Measurements from ENCODE around the gene CEP192. TPM values are rescaled to one million over a fixed set of nuclear protein-coding genes. Genes with fewer than 3 reads are reported as not detected.

The CEP192 gene
- total and polyA plus RNA-seq, 2 donors (not counting 1 experiment from before 2014, with no cell fraction given): 39.3 to 47.3 TPM

- Mint-ChIP-seq H3K4me1 (peaks cover 11% of the 10 kb centered on the region), H3K27me3 (no peaks in the 10 kb centered on the region), H3K9me3 (ENCODE audit: insufficient read depth) (no peaks in the 10 kb centered on the region), H3K27ac (no peak overlapping the region), H3K4me3 (no peak overlapping the region)
- POLR2A ChIA-PET: no interaction called here
- Histone ChIP-seq H3K79me2 (ENCODE audit: control insufficient read depth, insufficient read depth, low read length) (peaks cover 24% of the 10 kb centered on the region), H3K27ac (ENCODE audit: low read length in 2 of 2) (no peak overlapping the region), H4K20me1 (ENCODE audit: control insufficient read depth, insufficient read depth, low read length, poor library complexity, severe bottlenecking) (no peaks in the 10 kb centered on the region), H3K4me3 (ENCODE audit: control extremely low read depth in 1 of 5, extremely low read depth in 1 of 5, insufficient read depth in 1 of 5, low read depth in 2 of 5, low read length in 4 of 5) (no peak overlapping the region), H2AFZ (ENCODE audit: insufficient read depth, low read depth, low read length, poor library complexity, severe bottlenecking) (no peak overlapping the region), H3K9ac (ENCODE audit: low read length) (no peak overlapping the region), H3K9me3 (ENCODE audit: control extremely low read depth in 1 of 3, control insufficient read depth in 2 of 3, insufficient read depth in 1 of 3, low read length in 2 of 3) (no peaks in the 10 kb centered on the region), H3K36me3 (replicated peaks in 1 of 2; ENCODE audit: control extremely low read depth in 1 of 2, control insufficient read depth in 1 of 2, extremely low read depth in 1 of 2, insufficient read depth in 2 of 2, low read length in 1 of 2) (peaks cover 7 to 36% of the 10 kb centered on the region in 2 experiments), H3K27me3 (replicated peaks in 1 of 4; ENCODE audit: control extremely low read depth in 1 of 4, control insufficient read depth in 3 of 4, insufficient read depth in 4 of 4, low read length in 3 of 4) (no peaks in the 10 kb centered on the region), H3K4me2 (replicated peaks; ENCODE audit: low read depth, low read length, poor library complexity, severe bottlenecking) (no peak overlapping the region), H3K4me1 (ENCODE audit: control insufficient read depth in 2 of 2, insufficient read depth in 2 of 2, low read length in 2 of 2) (no peaks in the 10 kb centered on the region)
- CTCF ChIA-PET: interaction anchor here (1.0 to 1.4 kb wide), 2 partner anchors 50 to 155 kb away, joined by 3 to 5 read pairs; no protein-coding TSS in a partner anchor
- 87% methylated on average over 8 of the region's 8 CpGs for WGBS (ENCODE audit: insufficient coverage)
- intact Hi-C loops (cut with micrococcal nuclease): no loop called here
- TF ChIP-seq CTCF (IDR thresholded peaks at IDR 0.05): no peak
- no peak for TF ChIP-seq EZH2 (IDR thresholded peaks at IDR 0.05; ENCODE audit: borderline replicate concordance, insufficient read depth, low read depth, low read length, poor library complexity, severe bottlenecking)
- DNase-seq: no peak
- ATAC-seq (ENCODE audit: low read depth): no peak
These were observed 13.2 kb downstream of the CEP192 start for GRCh38 chr18:13004396-13004795.

- no peak overlapping the region for H3K4me2 ChIP-seq (replicated peaks; ENCODE audit: low read depth, low read length, poor library complexity, severe bottlenecking)
- no peaks in the 10 kb centered on the region for H3K4me1 ChIP-seq (ENCODE audit: control insufficient read depth in 2 of 2, insufficient read depth in 2 of 2, low read length in 2 of 2)
- peaks cover 4 to 38% of the 10 kb centered on the region in 2 experiments for H3K36me3 ChIP-seq (replicated peaks in 1 of 2; ENCODE audit: control extremely low read depth in 1 of 2, control insufficient read depth in 1 of 2, extremely low read depth in 1 of 2, insufficient read depth in 2 of 2, low read length in 1 of 2)
- H4K20me1 ChIP-seq (ENCODE audit: control insufficient read depth, insufficient read depth, low read length, poor library complexity, severe bottlenecking): no peaks in the 10 kb centered on the region
- no peak overlapping the region for H3K4me3 ChIP-seq (ENCODE audit: control extremely low read depth in 1 of 5, extremely low read depth in 1 of 5, insufficient read depth in 1 of 5, low read depth in 2 of 5, low read length in 4 of 5)
- peaks cover 11% of the 10 kb centered on the region for H3K4me1 Mint-ChIP-seq
- H3K9me3 Mint-ChIP-seq (ENCODE audit: insufficient read depth): no peaks in the 10 kb centered on the region
- H2AFZ ChIP-seq (ENCODE audit: insufficient read depth, low read depth, low read length, poor library complexity, severe bottlenecking): no peak overlapping the region
- ChIA-PET CTCF (interaction anchor here (1.0 to 1.4 kb wide), 2 partner anchors 49 to 154 kb away, joined by 3 read pairs; no protein-coding TSS in a partner anchor), POLR2A (no interaction called here)
- intact Hi-C loops (cut with micrococcal nuclease): no loop called here
- H3K9me3 ChIP-seq (ENCODE audit: control extremely low read depth in 1 of 3, control insufficient read depth in 2 of 3, insufficient read depth in 1 of 3, low read length in 2 of 3): no peaks in the 10 kb centered on the region
- TF ChIP-seq CTCF (IDR thresholded peaks at IDR 0.05): no peak
- no peaks in the 10 kb centered on the region for H3K27me3 ChIP-seq (replicated peaks in 1 of 4; ENCODE audit: control extremely low read depth in 1 of 4, control insufficient read depth in 3 of 4, insufficient read depth in 4 of 4, low read length in 3 of 4)
- WGBS (ENCODE audit: insufficient coverage): 100% methylated on average over 1 of the region's 1 CpG
- H3K4me3 Mint-ChIP-seq: no peak overlapping the region
- no peak for DNase-seq
- H3K79me2 ChIP-seq (ENCODE audit: control insufficient read depth, insufficient read depth, low read length): peaks cover 18% of the 10 kb centered on the region
- no peak overlapping the region for H3K27ac ChIP-seq (ENCODE audit: low read length in 2 of 2)
- no peaks in the 10 kb centered on the region for H3K27me3 Mint-ChIP-seq
- no peak overlapping the region for H3K27ac Mint-ChIP-seq
- no peak for ATAC-seq (ENCODE audit: low read depth)
- H3K9ac ChIP-seq (ENCODE audit: low read length): no peak overlapping the region
These were observed 14.1 kb downstream of the CEP192 start for GRCh38 chr18:13005289-13005688.
